Measurements from ENCODE around the gene OBP2A.

The OBP2A gene

GRCh38 chr9:135584934-135585333 is 39.0 kb downstream of the OBP2A start:
- in situ Hi-C loops (cut with HindIII; ENCODE audit: low pct_ligation_motif_present, low pct_unique_long_range_greater_than_20kb, low sequenced_read_pairs), result no loop called here
- no peak for DNase-seq

- in situ Hi-C loops (cut with HindIII; ENCODE audit: low pct_ligation_motif_present, low pct_unique_long_range_greater_than_20kb, low sequenced_read_pairs), result no loop called here
- no peak for DNase-seq
These were observed 40.7 kb downstream of the OBP2A start for GRCh38 chr9:135586601-135587109.

GRCh38 chr9:135587658-135588057 is 41.7 kb downstream of the OBP2A start:
- in situ Hi-C loops (cut with HindIII; ENCODE audit: low pct_ligation_motif_present, low pct_unique_long_range_greater_than_20kb, low sequenced_read_pairs), result no loop called here

GRCh38 chr9:135588371-135588770 is 42.4 kb downstream of the OBP2A start:
- in situ Hi-C loops (cut with HindIII; ENCODE audit: low pct_ligation_motif_present, low pct_unique_long_range_greater_than_20kb, low sequenced_read_pairs), result no loop called here
- no peak for DNase-seq

More at GRCh38 chr9:135587658-135588057, 41.7 kb downstream of the OBP2A start:
- DNase-seq, result no peak

GRCh38 chr9:135588886-135589595 is 43.1 kb downstream of the OBP2A start:
- in situ Hi-C loops (cut with HindIII; ENCODE audit: low pct_ligation_motif_present, low pct_unique_long_range_greater_than_20kb, low sequenced_read_pairs), result no loop called here
- no peak for DNase-seq

GRCh38 chr9:135589596-135590485 is 43.9 kb downstream of the OBP2A start:
- no peak for DNase-seq
- in situ Hi-C loops (cut with HindIII; ENCODE audit: low pct_ligation_motif_present, low pct_unique_long_range_greater_than_20kb, low sequenced_read_pairs), result no loop called here

- no peak for DNase-seq
- in situ Hi-C loops (cut with HindIII; ENCODE audit: low pct_ligation_motif_present, low pct_unique_long_range_greater_than_20kb, low sequenced_read_pairs), result no loop called here
These were observed 44.7 kb downstream of the OBP2A start for GRCh38 chr9:135590486-135591079.

- DNase-seq, result no peak
- in situ Hi-C loops (cut with HindIII; ENCODE audit: low pct_ligation_motif_present, low pct_unique_long_range_greater_than_20kb, low sequenced_read_pairs), result no loop called here
These were observed 45.8 kb downstream of the OBP2A start for GRCh38 chr9:135591506-135592330.

GRCh38 chr9:135592331-135592590 is 46.3 kb downstream of the OBP2A start:
- no peak for DNase-seq
- in situ Hi-C loops (cut with HindIII; ENCODE audit: low pct_ligation_motif_present, low pct_unique_long_range_greater_than_20kb, low sequenced_read_pairs), result no loop called here

- in situ Hi-C loops (cut with HindIII; ENCODE audit: low pct_ligation_motif_present, low pct_unique_long_range_greater_than_20kb, low sequenced_read_pairs), result no loop called here
- DNase-seq, result no peak
These were observed 46.7 kb downstream of the OBP2A start for GRCh38 chr9:135592625-135593024.

GRCh38 chr9:135596211-135596610 is 50.3 kb downstream of the OBP2A start:
- in situ Hi-C loops (cut with HindIII; ENCODE audit: low pct_ligation_motif_present, low pct_unique_long_range_greater_than_20kb, low sequenced_read_pairs), result no loop called here
- no peak for DNase-seq

Measured in ACHN (cell line).